Hair follicular keratinocyte (primary cell): ENCODE results near the gene LDB1. TPM values are rescaled to one million over a fixed set of nuclear protein-coding genes. Genes with fewer than 3 reads are reported as not detected.

ENCODE experiments used
- total RNA-seq: library from RNA; depleted of rRNA; stranded (reverse); fragments of >200 nt; gene quantifications from 2 replicates; pipeline ENCODE4 v1.2.3, GENCODE V29; 2015

Gene LDB1
- 21.5 and 31.7 TPM in 2 replicates for total RNA-seq

GRCh38 chr10:102120142-102120990, at the start of gene LDB1:
LDB1 (minus strand) TSS chr10:102120368; CDS start chr10:102120110, 258 bp downstream.

GRCh38 chr10:102151774-102152544, 31.8 kb upstream of the LDB1 start, which contains the start of gene NOLC1:
NOLC1 (plus strand) TSS chr10:102152389; CDS start chr10:102152411, 22 bp downstream.

GRCh38 chr10:102132563-102133372, 12.6 kb upstream of the LDB1 start, which contains the start of gene PPRC1:
PPRC1 (plus strand) TSS chr10:102133040; CDS start chr10:102133069, 29 bp downstream.

GRCh38 chr10:102064868-102065560, 55.2 kb downstream of the LDB1 start, which contains the start of gene HPS6:
HPS6 (plus strand) TSS chr10:102065349; CDS start chr10:102065475, 126 bp downstream.

Other genes starting within 250 kb of the LDB1 start
- gene ARMH3, start 64.2 kb downstream of the LDB1 start, total RNA-seq, result 6.3 and 8.4 TPM in 2 replicates
- 37.9 and 48.1 TPM in 2 replicates for gene HPS6, start 55.0 kb downstream of the LDB1 start, total RNA-seq
- gene PPRC1, start 12.7 kb upstream of the LDB1 start, total RNA-seq, result 19.4 and 28.6 TPM in 2 replicates
- gene NOLC1, start 32.0 kb upstream of the LDB1 start, total RNA-seq, result 104 and 155 TPM in 2 replicates
- gene ELOVL3, start 105.9 kb upstream of the LDB1 start, total RNA-seq, result 0.23 and 0.27 TPM in 2 replicates
- gene PITX3, start 121.1 kb upstream of the LDB1 start, total RNA-seq, result 0.11 and 0.55 TPM in 2 replicates
- gene GBF1, start 125.2 kb upstream of the LDB1 start, total RNA-seq, result 33.9 and 37.8 TPM in 2 replicates